HepG2 (cell line): Measurements from ENCODE around the gene UNC13D. TPM values are rescaled to one million over a fixed set of nuclear protein-coding genes. Genes with fewer than 3 reads are reported as not detected.

Experiments used
- ARID3A ChIP-seq: IDR thresholded peaks from 2 replicates; pipeline ENCODE4 v1.6.1; 2012; ENCODE audit warnings: low read depth, low read length, improper control_type of control experiment
- ELF1 ChIP-seq: sonication (generic); formaldehyde crosslinking; IDR thresholded peaks from 2 replicates; pipeline ENCODE4 v1.4.0; 2020; ENCODE audit warnings: missing genetic modification reagents
- HHEX ChIP-seq: IDR thresholded peaks from 2 replicates; pipeline ENCODE4 v1.6.1; 2016; ENCODE audit warnings: control low read depth
- KDM5B ChIP-seq: sonication (generic); formaldehyde crosslinking; IDR thresholded peaks from 2 replicates; pipeline ENCODE4 v1.4.0; 2020; ENCODE audit warnings: missing genetic modification reagents, mild to moderate bottlenecking, borderline replicate concordance
- MED13 ChIP-seq: sonication (generic); formaldehyde crosslinking; IDR thresholded peaks from 2 replicates; pipeline ENCODE4 v1.5.0; 2020; ENCODE audit warnings: missing genetic modification reagents
- MNT ChIP-seq: fragments of 450-650 bp; IDR thresholded peaks from 2 replicates; pipeline ENCODE4 v1.6.1; 2016
- MTA1 ChIP-seq: sonication (generic); formaldehyde crosslinking; IDR thresholded peaks from 2 replicates; pipeline ENCODE4 v1.4.0; 2020; ENCODE audit warnings: missing genetic modification reagents, mild to moderate bottlenecking, borderline replicate concordance
- RELA ChIP-seq: sonication (generic); formaldehyde crosslinking; IDR thresholded peaks from 2 replicates; pipeline ENCODE4 v1.4.0; 2020; ENCODE audit warnings: missing genetic modification reagents
- ZBED4 ChIP-seq: sonication (generic); formaldehyde crosslinking; IDR thresholded peaks from 2 replicates; pipeline ENCODE4 v1.4.0; 2020; ENCODE audit warnings: missing genetic modification reagents, borderline replicate concordance
- ZBTB10 ChIP-seq: sonication (generic); formaldehyde crosslinking; IDR thresholded peaks from 2 replicates; pipeline ENCODE4 v1.4.0; 2020; ENCODE audit warnings: missing genetic modification reagents, borderline replicate concordance
- ZBTB2 ChIP-seq: sonication (generic); formaldehyde crosslinking; IDR thresholded peaks from 2 replicates; pipeline ENCODE4 v1.8.0; 2022; ENCODE audit warnings: low read depth, missing genetic modification reagents
- ZNF207 ChIP-seq: fragments of 450-650 bp; IDR thresholded peaks from 2 replicates; pipeline ENCODE4 v1.6.1; 2016; ENCODE audit warnings: antibody characterized with exemption, borderline replicate concordance
- ZNF549 ChIP-seq: sonication (generic); formaldehyde crosslinking; IDR thresholded peaks from 2 replicates; pipeline ENCODE4 v1.5.0; 2020; ENCODE audit warnings: missing genetic modification reagents
- ZNF556 ChIP-seq: sonication (generic); formaldehyde crosslinking; IDR thresholded peaks from 2 replicates; pipeline ENCODE4 v1.4.0; 2020; ENCODE audit warnings: mild to moderate bottlenecking, missing genetic modification reagents, borderline replicate concordance
- ZSCAN9 ChIP-seq: IDR thresholded peaks from 2 replicates; pipeline ENCODE4 v1.6.1; 2016; ENCODE audit warnings: borderline replicate concordance
- polyA plus RNA-seq, 8 experiments: library from polyadenylated mRNA; depleted of rRNA in 3 of 8; stranded (reverse) in 7 of 8; unstranded in 1 of 8; fragments of >200 nt; fragmentation: Illumina TruSeq in 4 of 8; extraction: Trizol in 4 of 8; gene quantifications; 2 replicates each; pipeline versions ENCODE4 v1.2.1 to v1.2.3, GENCODE V29; 2011 to 2016; ENCODE audit warnings: low read depth in 4 of 8, missing spikeins in 1 of 8, mixed read lengths in 1 of 8; ENCODE audit not compliant: insufficient read depth in 1 of 8
- total RNA-seq, 5 experiments: library from RNA; depleted of rRNA; stranded (reverse); fragments of >200 nt; fragmentation: Illumina TruSeq; extraction: Trizol; gene quantifications; 2 replicates each; pipeline ENCODE4 v1.2.3, GENCODE V29; 2016; ENCODE audit warnings: low read depth in 1 of 5

Gene UNC13D
- total and polyA plus RNA-seq, 2 of the 13 experiments (the other 11 are each of a cell fraction or from before 2014, with no cell fraction given): 29.7 to 42.7 TPM

GRCh38 chr17:75872434-75873351 lies 28.5 kb upstream of the UNC13D start (continued):
- peak; percentile 98 for TF ChIP-seq ZBED4 (CRISPR knock-in tag)
- TF ChIP-seq MED13: peak; percentile 85; the same call in 1 of the 2 replicates
- TF ChIP-seq ZNF549 (CRISPR knock-in tag): no peak
- TF ChIP-seq ZBTB2: no peak
- TF ChIP-seq ZNF207: no peak
- TF ChIP-seq MNT: 0 out of 2 replicates have a peak, but pooled peaks have one; percentile 3
- peak; percentile 62 for TF ChIP-seq ZNF556 (CRISPR knock-in tag)
- TF ChIP-seq RELA: 0 out of 2 replicates have a peak, but pooled peaks have one; percentile 81
- TF ChIP-seq KDM5B (CRISPR knock-in tag): peak; percentile 59; the same call in 1 of the 2 replicates
- TF ChIP-seq ARID3A: 0 out of 2 replicates have a peak, but pooled peaks have one; percentile 28
- TF ChIP-seq MTA1 (CRISPR knock-in tag): peak; percentile 99
- TF ChIP-seq ELF1 (CRISPR knock-in tag): no peak; the same call in none of the 2 replicates
- peak; percentile 98 for TF ChIP-seq ZBTB10
- peak; percentile 64 for TF ChIP-seq ZSCAN9 (CRISPR knock-in tag)
- TF ChIP-seq HHEX (CRISPR knock-in tag): no peak
